Hypothalamus (tissue), 51 donors: ENCODE data around the gene RIC8B.
A peak's percentile ranks its signal among the peaks of the same experiment; 100 is the strongest.
"Not testable (repeated sequence)": the region's sequence is repeated elsewhere in the genome, so short reads cannot be mapped to it uniquely, and the experiment has no call there.

Source experiments
- DNase-seq, 51 donors: peaks; one replicate each; lab custom pipeline; 2025; lab: John Stamatoyannopoulos, UW

RIC8B gene

GRCh38 chr12:106774005-106774807 lies at the start of gene RIC8B:
Gene RIC8B, plus strand, starts transcription at chr12:106774682. Its CDS starts 64 bp downstream, at chr12:106774746.
- DNase-seq = peak; percentile 88 to 100 (median 96)

- no peak for DNase-seq
Measured at GRCh38 chr12:106724934-106725333, 49.5 kb upstream of the RIC8B start.

GRCh38 chr12:106726603-106727202 lies 47.8 kb upstream of the RIC8B start:
- not testable (repeated sequence) for DNase-seq

- DNase-seq = no peak
Measured at GRCh38 chr12:106729611-106730010, 44.9 kb upstream of the RIC8B start.

- no peak for DNase-seq
Measured at GRCh38 chr12:106732890-106733289, 41.6 kb upstream of the RIC8B start.

GRCh38 chr12:106733660-106734059 lies 40.8 kb upstream of the RIC8B start:
- no peak for DNase-seq

GRCh38 chr12:106736051-106736957 lies 38.2 kb upstream of the RIC8B start:
- DNase-seq = no peak

GRCh38 chr12:106739318-106739717 lies 35.2 kb upstream of the RIC8B start:
- DNase-seq = no peak

- DNase-seq = no peak
Measured at GRCh38 chr12:106739815-106740530, 34.5 kb upstream of the RIC8B start.

- no peak for DNase-seq
Measured at GRCh38 chr12:106740818-106741217, 33.7 kb upstream of the RIC8B start.

- no peak for DNase-seq
Measured at GRCh38 chr12:106741247-106741646, 33.2 kb upstream of the RIC8B start.

GRCh38 chr12:106743270-106743988 lies 31.1 kb upstream of the RIC8B start:
- DNase-seq = no peak

- no peak for DNase-seq
Measured at GRCh38 chr12:106744600-106744999, 29.9 kb upstream of the RIC8B start.

GRCh38 chr12:106745181-106745745 lies 29.2 kb upstream of the RIC8B start:
- no peak for DNase-seq

GRCh38 chr12:106747973-106748436 lies 26.5 kb upstream of the RIC8B start:
- DNase-seq = no peak

GRCh38 chr12:106750524-106750923 lies 24.0 kb upstream of the RIC8B start:
- DNase-seq = no peak

- DNase-seq = peak in 1 of 51 donors; percentile 13
Measured at GRCh38 chr12:106753526-106753925, 21.0 kb upstream of the RIC8B start.

- no peak for DNase-seq
Measured at GRCh38 chr12:106754331-106754730, 20.2 kb upstream of the RIC8B start.

GRCh38 chr12:106757623-106758348 lies 16.7 kb upstream of the RIC8B start:
- peak in 3 of 51 donors; percentile 7 to 49 (median 9) for DNase-seq
